SK-N-SH (cell line): ENCODE results near the gene CENPU. TPM values are rescaled to one million over a fixed set of nuclear protein-coding genes. Genes with fewer than 3 reads are reported as not detected.

Experiments
- CTCF ChIA-PET: fragments of 300-600, 350-600 bp; formaldehyde crosslinking; extraction: SDS; loops from one replicate; lab custom pipeline; 2021; lab: Yijun Ruan, JAX
- POLR2A ChIA-PET: fragments of 350-600 bp; sonication (Branson Sonifier 250); formaldehyde crosslinking; extraction: SDS; loops from one replicate; lab custom pipeline; 2020; ENCODE audit warnings: antibody characterized with exemption, inconsistent platforms; lab: Yijun Ruan, JAX
- DNase-seq: peaks from one replicate; pipeline ENCODE4 v3.0.0; 2012
- H2AFZ ChIP-seq: fragments of 200-600 bp; sonication (generic); 2 replicates; pipeline ENCODE4 v1.8.1; 2016; ENCODE audit warnings: antibody characterized with exemption, mild to moderate bottlenecking, low read depth
- H3F3A ChIP-seq: fragments of 200-600 bp; sonication (generic); replicated peaks from 2 replicates; pipeline ENCODE3; 2016; ENCODE audit warnings: antibody characterized with exemption, mild to moderate bottlenecking; ENCODE audit not compliant: insufficient read depth
- H3K27ac ChIP-seq, 2 experiments: fragments of 200-500 bp in 1 of 2; fragments of 200-600 bp in 1 of 2; sonication (Bioruptor generic) in 1 of 2; sonication (generic), shearing (Covaris generic) in 1 of 2; 2 replicates each; pipeline versions ENCODE4 v1.5.1 to v1.6.1; 2014 to 2016; ENCODE audit warnings: low read depth in 2 of 2, inconsistent platforms in 1 of 2, low read length in 1 of 2, mild to moderate bottlenecking in 1 of 2, mixed read lengths in 1 of 2
- H3K27me3 ChIP-seq: fragments of 200-600 bp; sonication (generic), shearing (Covaris generic); 2 replicates; pipeline ENCODE4 v1.6.1; 2016; ENCODE audit warnings: mixed run types; ENCODE audit not compliant: insufficient read depth
- H3K36me3 ChIP-seq, 2 experiments: fragments of 200-500 bp in 1 of 2; fragments of 200-600 bp in 1 of 2; sonication (Bioruptor generic) in 1 of 2; sonication (generic) in 1 of 2; replicated peaks in 1 of 2; 2 replicates each; pipeline versions ENCODE3 to v1.5.1; 2014 to 2016; ENCODE audit warnings: low read length in 1 of 2, mild to moderate bottlenecking in 1 of 2; ENCODE audit not compliant: insufficient read depth in 2 of 2, control insufficient read depth in 1 of 2
- H3K4me1 ChIP-seq, 2 experiments: fragments of 200-500 bp in 1 of 2; fragments of 200-600 bp in 1 of 2; sonication (Bioruptor generic) in 1 of 2; sonication (generic), shearing (Covaris generic) in 1 of 2; 2 replicates each; pipeline versions ENCODE4 v1.5.1 to v1.6.1; 2014 to 2016; ENCODE audit warnings: low read depth in 1 of 2, low read length in 1 of 2, mixed run types in 1 of 2; ENCODE audit not compliant: insufficient read depth in 2 of 2, control insufficient read depth in 1 of 2
- H3K4me2 ChIP-seq: fragments of 200-600 bp; sonication (generic), shearing (Covaris generic); 2 replicates; pipeline ENCODE4 v1.6.1; 2017; ENCODE audit warnings: mixed run types
- H3K4me3 ChIP-seq, 2 experiments: fragments of 200-500 bp in 1 of 2; fragments of 200-600 bp in 1 of 2; sonication (Bioruptor generic) in 1 of 2; sonication (generic), shearing (Covaris generic) in 1 of 2; 2 replicates each; pipeline versions ENCODE4 v1.5.1 to v1.8.1; 2014 to 2016; ENCODE audit warnings: low read depth in 2 of 2, inconsistent platforms in 1 of 2, low read length in 1 of 2, mild to moderate bottlenecking in 1 of 2, mixed read lengths in 1 of 2, moderate library complexity in 1 of 2
- H3K79me2 ChIP-seq: fragments of 200-600 bp; sonication (generic); 2 replicates; pipeline ENCODE4 v1.8.1; 2017; ENCODE audit warnings: mild to moderate bottlenecking; ENCODE audit not compliant: insufficient read depth
- H3K9ac ChIP-seq: fragments of 200-600 bp; sonication (generic); 2 replicates; pipeline ENCODE4 v1.6.1; 2017; ENCODE audit warnings: mixed run types
- H3K9me2 ChIP-seq: fragments of 200-600 bp; sonication (generic); 2 replicates; pipeline ENCODE4 v1.6.1; 2017; ENCODE audit warnings: mixed run types
- H3K9me3 ChIP-seq: fragments of 200-600 bp; sonication (generic); 2 replicates; pipeline ENCODE4 v1.6.1; 2017; ENCODE audit warnings: mixed run types, mild to moderate bottlenecking, moderate library complexity
- H4K20me1 ChIP-seq: fragments of 200-600 bp; sonication (generic); 2 replicates; pipeline ENCODE4 v1.6.1; 2017; ENCODE audit warnings: mild to moderate bottlenecking, mixed run types; ENCODE audit not compliant: insufficient read depth
- CHD2 ChIP-seq: fragments of 150-350 bp; IDR thresholded peaks from 2 replicates; pipeline ENCODE4 v1.6.1; 2018; ENCODE audit warnings: low read length; ENCODE audit not compliant: partially characterized antibody
- FOXM1 ChIP-seq: IDR thresholded peaks from 2 replicates; pipeline ENCODE4 v1.4.0; 2012; ENCODE audit warnings: low read depth, mild to moderate bottlenecking
- MEF2A ChIP-seq: IDR thresholded peaks from 2 replicates; pipeline ENCODE4 v1.4.0; 2012; ENCODE audit warnings: low read depth, borderline replicate concordance
- RCOR1 ChIP-seq: fragments of 150-350 bp; IDR thresholded peaks from 2 replicates; pipeline ENCODE4 v1.6.1; 2017; ENCODE audit warnings: antibody characterized with exemption, low read length
- RFX5 ChIP-seq: IDR thresholded peaks from 2 replicates; pipeline ENCODE4 v1.6.1; 2012; ENCODE audit warnings: mild to moderate bottlenecking, improper control_type of control experiment, low read length
- SIN3A ChIP-seq: IDR thresholded peaks from 2 replicates; pipeline ENCODE4 v1.6.1; 2012; ENCODE audit warnings: low read depth, mild to moderate bottlenecking, low read length, moderate library complexity, borderline replicate concordance
- SMC3 ChIP-seq: IDR thresholded peaks from 2 replicates; pipeline ENCODE4 v1.6.1; 2012; ENCODE audit warnings: low read depth, low read length, improper control_type of control experiment
- TAF1 ChIP-seq: IDR thresholded peaks from 2 replicates; pipeline ENCODE4 v1.6.1; 2012; ENCODE audit warnings: low read depth, mild to moderate bottlenecking, low read length, moderate library complexity, borderline replicate concordance
- TEAD4 ChIP-seq: IDR thresholded peaks from 2 replicates; pipeline ENCODE4 v1.4.0; 2012; ENCODE audit warnings: mild to moderate bottlenecking, borderline replicate concordance; ENCODE audit not compliant: insufficient read depth
- YY1 ChIP-seq: IDR thresholded peaks from 2 replicates; pipeline ENCODE4 v1.4.0; 2012; ENCODE audit warnings: low read depth, mild to moderate bottlenecking
- WGBS: methylation state at CpG from one replicate; pipeline ENCODE4 v1.1.6; 2017; ENCODE audit warnings: low lambda C conversion rate; 5-methylcytosine and 5-hydroxymethylcytosine counted together
- polyA plus RNA-seq, 3 experiments: library from polyadenylated mRNA; depleted of rRNA; stranded (reverse); fragments of >200 nt; gene quantifications; 2 replicates each; pipeline ENCODE4 v1.2.3, GENCODE V29; 2012
- TF ChIP-seq, protein P1 (sequence below): IDR thresholded peaks from 2 replicates; pipeline ENCODE4 v1.4.0; 2012; ENCODE audit warnings: low read depth
- TF ChIP-seq, protein P2 (sequence below): fragments of 200-600 bp; sonication (generic); IDR thresholded peaks from 2 replicates; pipeline ENCODE4 v1.6.1; 2017; ENCODE audit warnings: antibody characterized with exemption, mild to moderate bottlenecking, moderate library complexity
- TF ChIP-seq, protein P3 (sequence below): IDR thresholded peaks from 2 replicates; pipeline ENCODE4 v1.4.0; 2012; ENCODE audit warnings: low read depth, borderline replicate concordance
- TF ChIP-seq, protein P4 (sequence below): fragments of 150-350 bp; IDR thresholded peaks from 2 replicates; pipeline ENCODE4 v1.6.1; 2017; ENCODE audit warnings: antibody characterized with exemption, low read length, low read depth, borderline replicate concordance

Gene CENPU
- polyA plus RNA-seq, 1 of the 3 experiments (the other 2 are of a cell fraction): 8.7 TPM

DNA sequence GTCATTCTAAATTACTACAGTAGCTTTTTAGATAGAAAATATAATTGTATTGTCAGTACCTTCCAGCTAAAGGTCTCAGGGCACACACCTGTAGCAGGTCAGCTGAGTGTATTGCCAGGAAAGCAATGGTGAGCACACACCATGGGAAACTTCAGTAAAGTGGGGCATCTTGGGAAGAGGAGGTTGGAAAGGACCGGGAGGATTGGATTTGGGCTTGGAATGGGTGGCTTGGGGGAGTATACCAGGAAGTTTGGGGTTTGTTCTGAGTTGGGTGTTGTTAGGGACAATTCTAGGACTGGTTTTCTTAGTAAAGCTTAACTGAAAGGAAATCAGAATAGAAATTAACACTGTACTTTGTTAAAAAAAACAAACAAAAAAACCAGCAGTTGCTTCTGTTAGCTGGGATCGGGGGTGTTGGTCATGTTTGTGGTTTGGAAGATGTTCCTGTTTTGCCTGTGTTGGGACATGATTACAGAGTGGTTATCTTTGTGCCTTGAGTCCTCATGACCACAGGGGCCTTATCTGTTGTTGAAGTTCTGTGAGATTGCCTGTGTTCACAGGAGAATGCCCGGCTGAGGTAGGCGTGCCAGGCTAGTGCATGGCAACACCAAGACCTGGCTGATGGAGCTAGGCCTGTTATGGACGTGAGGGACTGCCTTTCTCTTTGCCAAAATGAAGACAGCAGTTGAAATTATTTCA lies 49.3 kb downstream of the CENPU start:
- no peak for DNase-seq
- Histone ChIP-seq H3K36me3 (peaks cover 0 to 3% of the 10 kb centered on the region in 2 experiments), H3K27me3 (no peaks in the 10 kb centered on the region), H3F3A (peaks cover 10% of the 10 kb centered on the region), H4K20me1 (no peaks in the 10 kb centered on the region), H2AFZ (no peak overlapping the region), H3K79me2 (no peaks in the 10 kb centered on the region), H3K27ac (no peak overlapping the region), H3K4me1 (peaks cover 0 to 12% of the 10 kb centered on the region in 2 experiments; a peak in 1 of 4 replicates), H3K9me3 (no peaks in the 10 kb centered on the region), H3K9me2 (no peaks in the 10 kb centered on the region), H3K9ac (no peak overlapping the region), H3K4me3 (no peak overlapping the region), H3K4me2 (no peak overlapping the region)
- TF ChIP-seq TAF1 (no peak), RFX5 (no peak), SMC3 (no peak), SIN3A (no peak), MEF2A (no peak), RCOR1 (no peak), FOXM1 (no peak), CHD2 (no peak), TEAD4 (no peak), YY1 (no peak)
- TF ChIP-seq, protein P1, sequence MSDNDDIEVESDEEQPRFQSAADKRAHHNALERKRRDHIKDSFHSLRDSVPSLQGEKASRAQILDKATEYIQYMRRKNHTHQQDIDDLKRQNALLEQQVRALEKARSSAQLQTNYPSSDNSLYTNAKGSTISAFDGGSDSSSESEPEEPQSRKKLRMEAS: no peak
- TF ChIP-seq, protein P2, sequence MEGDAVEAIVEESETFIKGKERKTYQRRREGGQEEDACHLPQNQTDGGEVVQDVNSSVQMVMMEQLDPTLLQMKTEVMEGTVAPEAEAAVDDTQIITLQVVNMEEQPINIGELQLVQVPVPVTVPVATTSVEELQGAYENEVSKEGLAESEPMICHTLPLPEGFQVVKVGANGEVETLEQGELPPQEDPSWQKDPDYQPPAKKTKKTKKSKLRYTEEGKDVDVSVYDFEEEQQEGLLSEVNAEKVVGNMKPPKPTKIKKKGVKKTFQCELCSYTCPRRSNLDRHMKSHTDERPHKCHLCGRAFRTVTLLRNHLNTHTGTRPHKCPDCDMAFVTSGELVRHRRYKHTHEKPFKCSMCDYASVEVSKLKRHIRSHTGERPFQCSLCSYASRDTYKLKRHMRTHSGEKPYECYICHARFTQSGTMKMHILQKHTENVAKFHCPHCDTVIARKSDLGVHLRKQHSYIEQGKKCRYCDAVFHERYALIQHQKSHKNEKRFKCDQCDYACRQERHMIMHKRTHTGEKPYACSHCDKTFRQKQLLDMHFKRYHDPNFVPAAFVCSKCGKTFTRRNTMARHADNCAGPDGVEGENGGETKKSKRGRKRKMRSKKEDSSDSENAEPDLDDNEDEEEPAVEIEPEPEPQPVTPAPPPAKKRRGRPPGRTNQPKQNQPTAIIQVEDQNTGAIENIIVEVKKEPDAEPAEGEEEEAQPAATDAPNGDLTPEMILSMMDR: no peak
- TF ChIP-seq, protein P3, sequence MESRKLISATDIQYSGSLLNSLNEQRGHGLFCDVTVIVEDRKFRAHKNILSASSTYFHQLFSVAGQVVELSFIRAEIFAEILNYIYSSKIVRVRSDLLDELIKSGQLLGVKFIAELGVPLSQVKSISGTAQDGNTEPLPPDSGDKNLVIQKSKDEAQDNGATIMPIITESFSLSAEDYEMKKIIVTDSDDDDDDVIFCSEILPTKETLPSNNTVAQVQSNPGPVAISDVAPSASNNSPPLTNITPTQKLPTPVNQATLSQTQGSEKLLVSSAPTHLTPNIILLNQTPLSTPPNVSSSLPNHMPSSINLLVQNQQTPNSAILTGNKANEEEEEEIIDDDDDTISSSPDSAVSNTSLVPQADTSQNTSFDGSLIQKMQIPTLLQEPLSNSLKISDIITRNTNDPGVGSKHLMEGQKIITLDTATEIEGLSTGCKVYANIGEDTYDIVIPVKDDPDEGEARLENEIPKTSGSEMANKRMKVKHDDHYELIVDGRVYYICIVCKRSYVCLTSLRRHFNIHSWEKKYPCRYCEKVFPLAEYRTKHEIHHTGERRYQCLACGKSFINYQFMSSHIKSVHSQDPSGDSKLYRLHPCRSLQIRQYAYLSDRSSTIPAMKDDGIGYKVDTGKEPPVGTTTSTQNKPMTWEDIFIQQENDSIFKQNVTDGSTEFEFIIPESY: no peak
- TF ChIP-seq, protein P4, sequence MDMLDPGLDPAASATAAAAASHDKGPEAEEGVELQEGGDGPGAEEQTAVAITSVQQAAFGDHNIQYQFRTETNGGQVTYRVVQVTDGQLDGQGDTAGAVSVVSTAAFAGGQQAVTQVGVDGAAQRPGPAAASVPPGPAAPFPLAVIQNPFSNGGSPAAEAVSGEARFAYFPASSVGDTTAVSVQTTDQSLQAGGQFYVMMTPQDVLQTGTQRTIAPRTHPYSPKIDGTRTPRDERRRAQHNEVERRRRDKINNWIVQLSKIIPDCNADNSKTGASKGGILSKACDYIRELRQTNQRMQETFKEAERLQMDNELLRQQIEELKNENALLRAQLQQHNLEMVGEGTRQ: no peak
- ChIA-PET CTCF (interaction anchor here (0.9 to 1.6 kb wide), 2 partner anchors 29 to 450 kb away, joined by 3 read pairs; no protein-coding TSS in a partner anchor), POLR2A (no interaction called here)
- 99% methylated on average over 5 of the region's 5 CpGs for WGBS
